NCI-H748 (cell line): ENCODE results near the gene ZSWIM4.
"Not testable (repeated sequence)": the region's sequence is repeated elsewhere in the genome, so short reads cannot be mapped to it uniquely, and the experiment has no call there.

Experiments used
- DNase-seq: peaks from one replicate; lab custom pipeline; 2025; ENCODE audit not compliant: unreplicated experiment; lab: John Stamatoyannopoulos, UW

The ZSWIM4 gene

GRCh38 chr19:13778398-13778797 is 16.8 kb upstream of the ZSWIM4 start:
- no peak for DNase-seq

- DNase-seq: no peak
These were observed 16.4 kb upstream of the ZSWIM4 start for GRCh38 chr19:13778847-13779246.

GRCh38 chr19:13779794-13780193 is 15.4 kb upstream of the ZSWIM4 start:
- not testable (repeated sequence) for DNase-seq

- peak; percentile 74 for DNase-seq
These were observed 13.7 kb upstream of the ZSWIM4 start for GRCh38 chr19:13781547-13781946.

- no peak for DNase-seq
These were observed 12.7 kb upstream of the ZSWIM4 start for GRCh38 chr19:13782537-13782936.

GRCh38 chr19:13783565-13784500 is 11.4 kb upstream of the ZSWIM4 start:
- DNase-seq: no peak

- peak; percentile 47 for DNase-seq
These were observed 10.4 kb upstream of the ZSWIM4 start for GRCh38 chr19:13784731-13785452.

GRCh38 chr19:13788991-13789390 is 6.3 kb upstream of the ZSWIM4 start:
- no peak for DNase-seq

- no peak for DNase-seq
These were observed 4.9 kb upstream of the ZSWIM4 start for GRCh38 chr19:13790354-13790753.

GRCh38 chr19:13793317-13793716 is 1.9 kb upstream of the ZSWIM4 start:
- not testable (repeated sequence) for DNase-seq

- no peak for DNase-seq
These were observed 866 bp upstream of the ZSWIM4 start for GRCh38 chr19:13794398-13794756.

- DNase-seq: peak; percentile 36
These were observed 505 bp downstream of the ZSWIM4 start for GRCh38 chr19:13795595-13796300.

- DNase-seq: peak; percentile 13
These were observed 1.2 kb downstream of the ZSWIM4 start for GRCh38 chr19:13796301-13797057.

- DNase-seq: no peak
These were observed 1.8 kb downstream of the ZSWIM4 start for GRCh38 chr19:13797058-13797440.

- no peak for DNase-seq
These were observed 2.6 kb downstream of the ZSWIM4 start for GRCh38 chr19:13797870-13798269.

GRCh38 chr19:13799669-13800068 is 4.4 kb downstream of the ZSWIM4 start:
- DNase-seq: no peak

- DNase-seq: no peak
These were observed 7.8 kb downstream of the ZSWIM4 start for GRCh38 chr19:13803038-13803437.

GRCh38 chr19:13804830-13805683 is 9.8 kb downstream of the ZSWIM4 start:
- no peak for DNase-seq

GRCh38 chr19:13806728-13807127 is 11.5 kb downstream of the ZSWIM4 start:
- DNase-seq: no peak
